A673 (cell line): ENCODE results near the gene SCTR. TPM values are rescaled to one million over a fixed set of nuclear protein-coding genes. Genes with fewer than 3 reads are reported as not detected.

Source experiments
- BruUV-seq: library from RNA; stranded (reverse); fragments of 400-500 nt; replicated peaks from 2 replicates; lab custom pipeline; 2021; lab: Mats Ljungman, UMichigan
- CTCF ChIA-PET: fragments of 300-600 bp; sonication (Branson Sonifier 250); formaldehyde crosslinking; loops from one replicate; lab custom pipeline; 2022; ENCODE audit warnings: antibody characterized with exemption; lab: Charles Lee
- POLR2A ChIA-PET: fragments of 300-600 bp; sonication (Branson Sonifier 250); formaldehyde crosslinking; loops from one replicate; lab custom pipeline; 2022; ENCODE audit warnings: antibody characterized with exemption; ENCODE audit not compliant: low non-redundant PET; lab: Charles Lee
- DNase-seq: peaks from one replicate; pipeline ENCODE4 v3.0.0-alpha.2; 2015; ENCODE audit warnings: low spot score
- H3K27ac ChIP-seq: fragments of 200-600 bp; sonication (generic); 2 replicates; pipeline ENCODE4 v1.5.1; 2016; ENCODE audit warnings: mixed run types, low read depth, mild to moderate bottlenecking, mixed read lengths, antibody characterized with exemption, low read length; ENCODE audit not compliant: poor library complexity, severe bottlenecking
- H3K27me3 ChIP-seq: fragments of 200-600 bp; sonication (generic); replicated peaks from 2 replicates; pipeline ENCODE4 v1.6.1; 2017; ENCODE audit warnings: mixed run types, low read depth, mild to moderate bottlenecking, mixed read lengths, antibody characterized with exemption, low read length; ENCODE audit not compliant: insufficient read depth, poor library complexity
- H3K36me3 ChIP-seq: fragments of 200-600 bp; sonication (generic); 2 replicates; pipeline ENCODE4 v1.6.1; 2016; ENCODE audit warnings: mixed run types, mild to moderate bottlenecking, mixed read lengths, antibody characterized with exemption, low read length; ENCODE audit not compliant: insufficient read depth, poor library complexity, severe bottlenecking
- H3K4me1 ChIP-seq: fragments of 200-600 bp; sonication (generic); 2 replicates; pipeline ENCODE4 v1.6.1; 2017; ENCODE audit warnings: mixed run types, mild to moderate bottlenecking, mixed read lengths, antibody characterized with exemption, low read length; ENCODE audit not compliant: insufficient read depth, poor library complexity, severe bottlenecking
- H3K4me3 ChIP-seq: fragments of 200-600 bp; sonication (generic); 2 replicates; pipeline ENCODE4 v1.5.1; 2016; ENCODE audit warnings: low read depth, mixed run types, mild to moderate bottlenecking, mixed read lengths, low read length; ENCODE audit not compliant: poor library complexity, severe bottlenecking
- H3K9me3 ChIP-seq: fragments of 200-600 bp; sonication (generic); 2 replicates; pipeline ENCODE4 v1.6.1; 2016; ENCODE audit warnings: mixed run types, low read depth, mild to moderate bottlenecking, mixed read lengths, antibody characterized with exemption, low read length; ENCODE audit not compliant: poor library complexity, severe bottlenecking
- EZH2 ChIP-seq: fragments of 200-600 bp; sonication (generic); IDR thresholded peaks from 2 replicates; pipeline ENCODE4 v1.6.1; 2017; ENCODE audit warnings: borderline replicate concordance, low read depth, mild to moderate bottlenecking, mixed read lengths, antibody characterized with exemption, low read length; ENCODE audit not compliant: poor library complexity, severe bottlenecking
- intact Hi-C: fragments of 100-400 bp; cut with micrococcal nuclease; formaldehyde crosslinking; loops from one replicate; pipeline ENCODE4 v1.10.0; 2022; ENCODE audit not compliant: unreplicated experiment
- total RNA-seq: library from RNA; stranded (reverse); gene quantifications from 2 replicates; pipeline ENCODE4 v1.2.3, GENCODE V29; 2021
- TF ChIP-seq, protein P1 (sequence below): fragments of 300-800, 200-600 bp; sonication (generic); conservative IDR thresholded peaks from 2 replicates; pipeline ENCODE4 v1.5.1; 2017; ENCODE audit warnings: low read depth, mild to moderate bottlenecking, antibody characterized with exemption, low read length, moderate library complexity, mixed read lengths

SCTR gene
- total RNA-seq, 1 experiment from 2014 or later = not detected

DNA sequence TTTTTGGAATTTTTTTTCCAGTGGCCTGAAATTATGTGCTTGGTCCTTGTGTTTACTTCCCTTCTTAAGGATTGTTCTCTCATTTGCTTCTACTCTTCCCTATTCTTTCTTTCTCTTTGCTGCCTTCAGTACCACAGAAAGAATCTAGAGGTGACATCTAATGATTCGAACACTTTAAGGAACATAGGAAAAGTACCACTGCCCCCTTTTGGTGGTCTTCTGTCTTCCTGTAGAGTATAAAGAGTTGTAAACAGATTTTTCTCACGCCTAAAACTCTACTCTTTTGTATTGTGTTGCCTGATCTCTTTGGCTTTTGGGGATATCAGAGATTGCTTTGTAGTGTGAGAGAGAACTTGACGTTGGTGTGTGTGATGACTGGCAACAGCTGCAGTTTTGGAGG is 7.0 kb upstream of the SCTR start:
- Histone ChIP-seq H3K9me3 (peaks cover 19% of the 10 kb centered on the region), H3K4me3 (no peak overlapping the region), H3K4me1 (peaks cover 29% of the 10 kb centered on the region), H3K27ac (no peak overlapping the region), H3K27me3 (no peaks in the 10 kb centered on the region), H3K36me3 (no peaks in the 10 kb centered on the region)
- TF ChIP-seq, protein P1, sequence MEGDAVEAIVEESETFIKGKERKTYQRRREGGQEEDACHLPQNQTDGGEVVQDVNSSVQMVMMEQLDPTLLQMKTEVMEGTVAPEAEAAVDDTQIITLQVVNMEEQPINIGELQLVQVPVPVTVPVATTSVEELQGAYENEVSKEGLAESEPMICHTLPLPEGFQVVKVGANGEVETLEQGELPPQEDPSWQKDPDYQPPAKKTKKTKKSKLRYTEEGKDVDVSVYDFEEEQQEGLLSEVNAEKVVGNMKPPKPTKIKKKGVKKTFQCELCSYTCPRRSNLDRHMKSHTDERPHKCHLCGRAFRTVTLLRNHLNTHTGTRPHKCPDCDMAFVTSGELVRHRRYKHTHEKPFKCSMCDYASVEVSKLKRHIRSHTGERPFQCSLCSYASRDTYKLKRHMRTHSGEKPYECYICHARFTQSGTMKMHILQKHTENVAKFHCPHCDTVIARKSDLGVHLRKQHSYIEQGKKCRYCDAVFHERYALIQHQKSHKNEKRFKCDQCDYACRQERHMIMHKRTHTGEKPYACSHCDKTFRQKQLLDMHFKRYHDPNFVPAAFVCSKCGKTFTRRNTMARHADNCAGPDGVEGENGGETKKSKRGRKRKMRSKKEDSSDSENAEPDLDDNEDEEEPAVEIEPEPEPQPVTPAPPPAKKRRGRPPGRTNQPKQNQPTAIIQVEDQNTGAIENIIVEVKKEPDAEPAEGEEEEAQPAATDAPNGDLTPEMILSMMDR = peak; percentile 50
- no peak for TF ChIP-seq EZH2
- intact Hi-C loops = no loop called here
- peak; percentile 70 for DNase-seq
- BruUV-seq = no TSS peak
- POLR2A ChIA-PET = no interaction called here
- CTCF ChIA-PET = no interaction called here

DNA sequence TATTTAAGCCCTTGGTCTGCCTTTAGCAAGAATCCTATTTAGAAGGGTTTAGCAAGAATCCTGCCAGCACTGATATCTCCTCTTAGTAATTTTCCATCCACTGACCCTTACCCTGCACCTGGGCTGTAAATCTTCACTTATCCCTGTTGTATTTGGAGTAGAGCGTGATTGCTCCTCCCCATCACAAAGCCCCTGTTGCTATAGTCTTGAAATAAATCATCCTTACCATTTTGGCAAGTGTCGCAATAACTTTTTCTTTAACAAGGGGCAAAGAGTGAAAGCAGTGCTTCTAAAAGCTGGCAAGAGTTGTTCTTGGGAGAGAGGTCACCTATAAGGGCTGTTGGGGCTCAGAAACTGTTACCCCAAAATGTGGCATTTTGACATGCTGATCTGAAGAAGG is 3.7 kb upstream of the SCTR start:
- POLR2A ChIA-PET = no interaction called here
- intact Hi-C loops = loop anchor here (5.0 kb wide), 1 partner anchor 121 kb away; no protein-coding TSS in a partner anchor

DNA sequence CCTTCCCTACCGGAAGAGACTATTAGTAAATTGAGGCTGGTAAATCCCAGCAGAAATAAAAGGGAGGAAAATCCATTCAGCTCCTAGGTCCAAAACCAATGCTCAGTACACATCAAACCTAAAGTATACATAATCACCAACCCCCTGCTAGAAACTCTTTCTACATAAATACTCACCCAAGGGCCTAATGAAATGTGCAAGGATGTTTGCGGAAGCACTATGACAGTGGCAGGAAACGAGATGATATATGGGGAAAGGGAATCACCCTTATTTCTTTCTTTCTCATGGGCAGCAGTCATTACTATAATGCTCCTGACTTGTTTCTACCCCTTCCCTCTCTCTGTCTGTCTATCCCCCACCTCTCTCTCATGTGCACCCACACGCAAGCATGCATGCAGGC is 1.3 kb upstream of the SCTR start:
- Histone ChIP-seq H3K36me3 (no peaks in the 10 kb centered on the region), H3K27ac (peak overlapping the region; percentile 79), H3K9me3 (no peaks in the 10 kb centered on the region), H3K4me3 (no peak overlapping the region), H3K4me1 (peaks cover 38% of the 10 kb centered on the region), H3K27me3 (peaks cover 4% of the 10 kb centered on the region)
- BruUV-seq = no TSS peak
- intact Hi-C loops = loop anchor here (5.0 kb wide), 1 partner anchor 118 kb away; no protein-coding TSS in a partner anchor
- peak; percentile 97 for DNase-seq
- TF ChIP-seq EZH2 = no peak
- TF ChIP-seq, protein P1 = no peak
- ChIA-PET POLR2A (no interaction called here), CTCF (interaction anchor here (0.6 kb wide), 1 partner anchor 116 kb away, joined by 5 read pairs; no protein-coding TSS in a partner anchor)

More for the DNA sequence above, 3.7 kb upstream of the SCTR start:
- Histone ChIP-seq H3K9me3 (peaks cover 4% of the 10 kb centered on the region), H3K27ac (no peak overlapping the region), H3K27me3 (peaks cover 4% of the 10 kb centered on the region), H3K36me3 (no peaks in the 10 kb centered on the region), H3K4me1 (peaks cover 38% of the 10 kb centered on the region), H3K4me3 (no peak overlapping the region)
- CTCF ChIA-PET = no interaction called here
- BruUV-seq = no TSS peak
- TF ChIP-seq EZH2 = no peak
- TF ChIP-seq, protein P1 = no peak
- DNase-seq = no peak
